ENCODE results near the gene PEX19.
"Not testable (repeated sequence)": the region's sequence is repeated elsewhere in the genome, so short reads cannot be mapped to it uniquely, and the experiment has no call there.

PEX19 gene, protein sequence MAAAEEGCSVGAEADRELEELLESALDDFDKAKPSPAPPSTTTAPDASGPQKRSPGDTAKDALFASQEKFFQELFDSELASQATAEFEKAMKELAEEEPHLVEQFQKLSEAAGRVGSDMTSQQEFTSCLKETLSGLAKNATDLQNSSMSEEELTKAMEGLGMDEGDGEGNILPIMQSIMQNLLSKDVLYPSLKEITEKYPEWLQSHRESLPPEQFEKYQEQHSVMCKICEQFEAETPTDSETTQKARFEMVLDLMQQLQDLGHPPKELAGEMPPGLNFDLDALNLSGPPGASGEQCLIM

GRCh38 chr1:160284782-160285344 is at the start of gene PEX19:
PEX19 (minus strand) TSS chr1:160285133; CDS start chr1:160285124, 9 bp downstream.
- DNase-seq = peak; percentile 93

- DNase-seq = no peak
Observed at GRCh38 chr1:160332516-160332915, 47.6 kb upstream of the PEX19 start.

GRCh38 chr1:160330119-160330518 is 45.2 kb upstream of the PEX19 start:
- no peak for DNase-seq

GRCh38 chr1:160328184-160328583 is 43.3 kb upstream of the PEX19 start:
- DNase-seq = no peak

- no peak for DNase-seq
Observed at GRCh38 chr1:160326418-160326817, 41.5 kb upstream of the PEX19 start.

DNA sequence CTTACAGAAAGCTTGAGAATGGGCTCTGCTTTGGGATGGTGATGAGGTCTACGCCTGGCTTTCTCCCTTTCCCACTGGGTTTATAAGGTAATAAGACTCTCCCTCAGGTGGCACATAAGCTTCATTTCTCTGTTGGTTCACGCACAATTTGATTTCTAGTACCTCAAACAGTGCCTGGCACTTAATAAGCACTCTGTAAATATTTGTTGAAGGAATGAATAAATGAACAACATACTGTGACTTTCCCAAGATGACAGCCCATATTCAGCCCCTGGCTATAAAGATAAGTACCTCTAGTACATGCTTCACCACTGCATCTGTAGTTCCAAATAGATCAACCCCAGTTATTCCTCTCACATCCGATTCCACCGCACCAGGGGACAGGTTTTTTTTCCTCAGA is 40.3 kb upstream of the PEX19 start:
- DNase-seq = no peak

DNA sequence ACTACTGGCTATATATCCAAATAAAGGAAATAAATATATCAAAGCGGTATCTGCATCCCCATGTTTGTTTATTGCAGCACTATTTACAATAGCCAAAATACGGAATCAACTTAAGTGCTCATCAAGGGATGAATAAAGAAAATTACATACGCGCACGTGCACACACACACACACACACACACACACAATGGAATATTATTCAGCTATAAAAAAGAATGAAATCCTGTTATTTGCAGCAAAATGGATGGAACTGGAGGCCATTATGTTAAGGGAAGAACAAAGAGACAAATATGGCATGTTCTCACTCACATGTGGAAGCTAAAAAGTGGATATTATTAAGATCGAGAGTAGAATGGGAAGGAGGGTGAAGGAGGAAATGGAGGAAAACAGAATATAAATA is 37.9 kb upstream of the PEX19 start:
- DNase-seq = no peak

DNA sequence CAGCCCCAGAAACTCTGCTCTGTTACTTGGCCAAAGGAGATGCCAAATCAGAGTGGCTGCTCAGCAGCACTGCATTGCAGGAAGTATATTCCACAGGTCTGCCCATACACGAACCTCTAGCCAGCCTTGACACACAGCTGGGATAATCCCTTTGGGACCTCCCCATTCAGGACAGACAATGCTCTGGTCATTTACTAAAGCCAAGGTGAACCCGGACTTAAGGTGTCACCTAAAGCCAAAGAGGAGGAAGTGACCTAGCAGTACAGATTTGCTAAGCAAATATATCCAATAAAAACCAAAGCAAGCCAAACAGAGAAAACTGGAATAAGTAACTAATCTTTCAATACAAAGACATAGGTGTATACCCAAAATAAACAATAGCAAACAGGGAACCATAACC is 30.4 kb upstream of the PEX19 start:
- DNase-seq = no peak

DNA sequence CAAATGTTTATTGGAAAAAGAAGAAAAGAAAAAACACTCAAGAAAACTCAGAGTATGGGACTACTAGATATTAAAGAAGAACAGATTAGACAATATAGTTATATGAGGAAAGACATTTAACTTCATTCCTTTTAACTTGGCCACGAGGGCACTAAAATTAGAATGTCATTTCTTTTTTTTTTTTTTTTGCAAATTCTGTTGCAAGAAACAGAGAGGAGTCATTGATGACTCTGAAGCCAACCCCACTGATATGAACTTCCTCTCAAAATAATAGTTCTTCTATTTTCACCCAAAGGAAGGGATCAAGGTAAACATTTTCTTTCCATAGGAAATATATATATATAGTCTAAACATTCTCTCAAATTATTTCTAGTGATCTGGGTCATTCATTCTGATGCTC is 24.6 kb upstream of the PEX19 start:
- DNase-seq = no peak

GRCh38 chr1:160309185-160309557 is 24.2 kb upstream of the PEX19 start:
- no peak for DNase-seq

DNA sequence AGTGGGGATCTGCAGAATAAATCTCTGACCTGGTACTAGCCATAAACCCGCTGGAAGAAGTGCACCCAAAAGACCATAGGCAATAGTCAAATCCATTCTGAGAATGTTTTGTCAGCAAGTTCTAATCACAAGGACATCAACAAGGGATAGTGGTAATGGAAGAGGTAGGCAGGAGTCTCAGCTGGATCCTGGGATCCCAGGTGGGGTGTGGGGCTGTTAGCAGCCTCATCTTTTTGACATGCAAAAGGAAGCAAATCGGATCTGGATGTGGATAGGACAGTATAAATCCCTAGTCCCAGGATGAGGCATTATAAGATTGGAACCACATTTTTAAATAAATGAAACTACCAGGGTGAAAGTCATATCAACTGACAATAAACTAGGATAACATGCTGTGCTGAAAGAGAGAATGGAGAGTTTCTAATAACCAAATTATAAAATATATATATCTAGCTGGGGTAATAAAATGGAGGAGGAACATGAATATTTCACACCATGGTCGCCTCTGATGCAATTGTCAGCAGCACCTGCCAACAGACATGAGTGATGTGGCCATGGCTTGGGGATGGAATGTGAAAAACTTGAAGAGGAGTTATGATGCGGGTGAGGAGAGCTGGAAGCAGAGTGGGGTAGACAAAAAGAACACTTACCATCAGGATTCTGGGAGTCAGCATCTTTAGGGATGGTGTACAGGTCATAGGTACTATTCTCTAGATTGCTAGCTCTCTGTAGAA is 23.7 kb upstream of the PEX19 start:
- no peak for DNase-seq

DNA sequence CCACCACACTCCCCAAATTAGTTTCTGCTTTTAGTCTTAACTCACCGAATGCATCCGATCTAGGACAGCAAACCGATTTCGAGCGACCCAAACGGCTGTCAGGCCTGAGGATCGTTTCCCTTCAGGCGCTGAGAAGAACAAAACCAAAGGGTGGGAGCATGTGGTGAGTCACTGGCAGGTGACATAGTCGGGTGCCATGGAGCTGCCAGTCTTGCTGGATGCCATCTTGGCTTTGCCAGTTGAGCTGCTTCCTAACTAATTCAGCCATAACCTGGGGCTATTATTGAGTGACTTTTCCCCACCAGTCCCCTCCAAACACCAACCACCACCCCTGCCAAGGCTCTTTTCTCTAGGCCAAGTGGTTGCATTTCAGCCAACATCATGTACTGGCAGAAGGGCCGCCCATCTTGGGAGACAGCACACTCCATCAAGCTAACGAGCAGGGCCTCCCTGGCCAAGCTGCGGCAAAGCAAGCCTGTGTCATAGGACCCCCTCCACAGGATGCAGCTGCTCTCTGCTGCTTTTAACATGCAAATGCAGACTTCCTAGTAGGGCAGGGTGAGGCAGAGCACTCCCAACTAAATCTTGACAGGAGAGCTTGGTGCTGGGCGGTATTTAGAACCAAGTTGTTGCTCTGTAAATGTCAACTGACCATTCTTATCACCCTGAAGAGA is 22.3 kb upstream of the PEX19 start:
- no peak for DNase-seq

DNA sequence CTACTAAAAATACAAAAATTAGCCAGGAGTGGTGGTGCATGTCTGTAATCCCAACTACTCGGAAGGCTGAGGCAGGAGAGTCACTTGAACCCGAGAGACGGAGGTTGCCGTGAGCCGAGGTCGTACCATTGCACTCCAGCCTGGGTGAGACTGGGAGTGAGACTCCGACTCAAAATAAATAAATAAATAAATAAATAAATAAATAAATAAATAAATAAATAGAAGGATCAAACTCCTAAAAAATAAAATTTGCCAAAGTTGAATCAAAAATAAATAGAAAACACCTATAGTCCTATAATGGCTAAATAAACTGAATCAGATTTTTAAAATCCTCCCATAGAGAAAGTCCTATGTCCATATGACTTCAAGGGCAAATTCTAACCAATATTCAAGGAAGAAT is 15.2 kb upstream of the PEX19 start:
- no peak for DNase-seq

- DNase-seq = no peak
Observed at GRCh38 chr1:160296036-160296435, 11.1 kb upstream of the PEX19 start.

DNA sequence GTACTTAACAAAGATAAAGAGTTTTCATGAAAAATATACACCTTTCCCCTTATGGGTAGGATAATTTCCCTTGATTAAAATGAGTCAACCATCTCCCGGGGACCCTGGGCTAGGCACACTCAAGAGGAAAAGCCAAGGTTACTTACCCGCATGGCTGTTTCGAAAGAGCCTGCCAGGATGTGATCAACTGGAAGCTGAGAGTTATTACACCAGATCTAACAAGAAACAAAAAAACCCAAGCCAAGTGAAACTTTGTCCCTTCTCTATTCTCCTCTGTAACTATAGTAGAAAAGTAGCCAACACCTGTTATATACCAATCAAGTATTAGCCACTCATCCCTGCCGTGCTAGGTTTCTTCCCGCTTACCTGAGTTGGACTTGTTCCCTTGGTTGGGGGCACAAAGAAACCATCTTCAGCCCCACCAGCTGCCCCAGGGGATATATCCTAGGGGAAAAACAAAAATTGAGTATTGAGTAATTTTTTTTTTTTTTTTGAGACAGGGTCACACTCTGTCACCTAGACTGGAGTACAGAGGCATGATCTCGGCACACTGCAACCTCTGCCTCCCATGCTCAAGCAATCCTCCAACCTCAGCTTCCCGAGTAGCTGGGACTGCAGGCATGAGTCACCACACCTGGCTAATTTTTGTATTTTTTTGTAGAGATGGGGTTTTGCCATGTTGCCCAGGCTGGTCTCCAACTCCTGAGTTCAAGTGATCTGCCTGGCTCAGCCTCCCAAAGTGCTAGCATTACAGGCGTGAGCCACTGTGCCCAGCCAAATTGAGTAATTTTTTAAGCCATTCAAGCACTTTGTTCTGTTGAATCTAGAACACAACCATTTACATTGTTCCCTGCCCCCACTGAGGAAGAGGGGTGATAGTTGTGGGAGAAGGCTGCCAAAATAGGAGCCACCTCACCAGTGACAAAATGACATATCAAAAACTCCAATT is 8.4 kb upstream of the PEX19 start:
- DNase-seq = no peak

DNA sequence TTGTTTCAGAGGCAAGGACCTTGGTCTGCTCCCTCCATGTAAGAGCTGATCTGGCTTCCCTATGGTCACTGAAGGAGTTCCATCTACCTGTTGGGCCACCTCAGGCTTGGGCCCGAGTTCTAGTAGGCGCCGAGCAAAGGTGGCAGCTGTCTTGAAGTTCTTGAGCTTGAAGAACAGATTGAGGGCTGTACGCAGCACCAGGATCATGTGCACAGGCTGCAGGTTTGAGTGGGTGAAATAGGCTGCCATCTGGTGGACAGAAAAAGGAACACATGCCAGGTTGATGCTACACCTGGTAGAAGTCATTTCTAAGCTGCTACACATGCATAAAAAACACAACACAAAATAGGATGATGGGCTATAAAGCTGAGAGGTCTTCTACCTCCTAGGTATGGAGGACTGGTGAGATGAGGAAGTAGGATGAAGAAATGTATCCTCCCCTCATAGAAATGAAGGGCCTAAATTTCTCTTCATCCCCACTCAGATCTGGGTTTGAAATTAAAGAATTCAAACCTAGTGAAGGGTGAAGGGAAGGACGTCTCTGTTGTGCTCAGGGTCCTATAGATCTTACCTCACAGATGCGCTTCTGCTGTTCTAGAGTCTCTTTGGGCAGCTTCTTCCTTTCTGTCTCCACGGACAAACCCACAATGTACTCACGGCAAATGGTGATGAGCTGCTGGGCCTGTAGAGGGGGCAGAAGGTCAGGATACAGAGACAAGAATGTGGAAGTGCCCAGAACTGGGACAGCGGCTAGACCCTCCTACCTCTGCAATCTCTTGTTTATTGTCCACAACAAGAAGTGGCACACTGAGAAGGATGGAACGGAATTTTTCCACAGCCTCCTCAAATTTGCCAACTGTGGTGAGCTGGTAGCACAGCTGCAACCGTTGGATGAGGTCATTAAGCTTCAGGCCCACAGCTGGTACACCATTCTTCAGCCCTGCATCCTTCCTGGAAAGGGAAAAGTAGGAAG is 6.6 kb upstream of the PEX19 start:
- peak; percentile 67 for DNase-seq

DNA sequence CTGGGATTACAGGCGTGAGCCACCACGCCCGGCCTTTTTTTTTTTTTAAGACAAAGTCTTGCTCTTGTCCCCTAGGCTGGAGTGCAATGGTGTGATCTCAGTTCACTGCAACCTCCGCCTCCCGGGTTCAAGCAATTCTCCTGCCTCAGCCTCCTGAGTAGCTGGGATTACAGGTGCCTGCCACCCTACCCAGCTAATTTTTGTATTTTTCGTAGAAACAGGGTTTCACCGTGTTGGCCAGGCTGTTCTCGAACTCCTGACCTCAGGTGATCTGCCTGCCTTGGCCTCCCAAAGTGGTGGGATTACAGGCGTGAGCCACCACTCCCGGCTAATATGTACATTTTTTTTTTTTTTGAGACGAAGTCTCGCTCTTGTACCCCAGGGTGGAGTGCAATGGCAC is 2.8 kb upstream of the PEX19 start:
- DNase-seq = not testable (repeated sequence)

- DNase-seq = no peak
Observed at GRCh38 chr1:160285506-160285905, 573 bp upstream of the PEX19 start.

DNA sequence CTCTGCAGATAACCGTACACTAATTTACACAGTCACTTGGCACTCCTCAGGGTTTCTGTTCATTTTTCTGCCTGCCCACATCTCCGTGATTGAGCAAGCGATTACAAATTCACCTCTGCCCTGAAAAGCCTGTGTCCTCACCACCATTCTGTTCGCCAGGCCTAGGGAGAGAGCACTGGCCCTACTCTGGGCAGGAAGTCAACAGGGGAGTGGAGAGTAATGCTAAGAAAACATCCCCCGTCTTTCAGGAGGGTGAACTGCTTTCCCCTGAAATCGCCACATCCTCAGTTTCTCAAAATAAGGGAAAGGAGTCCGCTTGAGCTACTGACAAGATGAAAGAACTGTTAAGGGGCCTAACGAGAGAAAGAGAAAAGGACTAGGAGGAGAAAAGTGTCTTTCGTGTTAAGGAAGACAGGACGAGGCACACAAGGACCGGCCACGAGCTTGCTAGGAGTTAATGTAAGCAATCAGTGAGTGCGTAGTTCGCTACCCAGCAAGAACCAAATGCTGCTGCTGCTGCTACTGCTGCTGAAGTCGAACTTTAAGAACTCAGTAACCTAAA is 632 bp downstream of the PEX19 start:
- no peak for DNase-seq

DNA sequence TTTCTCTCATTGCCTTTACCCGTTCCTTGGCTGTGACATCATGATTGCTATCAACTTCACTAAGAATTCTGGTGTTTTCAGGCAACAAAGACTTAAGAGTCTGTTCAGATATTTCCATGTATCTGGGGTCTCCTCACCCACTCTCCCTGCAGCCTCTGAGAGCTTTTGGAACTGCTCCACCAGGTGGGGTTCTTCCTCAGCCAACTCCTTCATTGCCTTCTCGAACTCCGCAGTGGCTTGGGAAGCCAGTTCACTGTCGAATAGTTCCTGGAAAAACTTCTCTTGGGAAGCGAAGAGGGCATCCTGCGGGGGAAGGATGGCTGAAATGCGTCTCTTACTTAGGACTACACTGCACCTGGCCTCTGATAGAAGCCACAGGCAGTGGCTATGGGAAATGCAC is 2.1 kb downstream of the PEX19 start:
- no peak for DNase-seq

DNA sequence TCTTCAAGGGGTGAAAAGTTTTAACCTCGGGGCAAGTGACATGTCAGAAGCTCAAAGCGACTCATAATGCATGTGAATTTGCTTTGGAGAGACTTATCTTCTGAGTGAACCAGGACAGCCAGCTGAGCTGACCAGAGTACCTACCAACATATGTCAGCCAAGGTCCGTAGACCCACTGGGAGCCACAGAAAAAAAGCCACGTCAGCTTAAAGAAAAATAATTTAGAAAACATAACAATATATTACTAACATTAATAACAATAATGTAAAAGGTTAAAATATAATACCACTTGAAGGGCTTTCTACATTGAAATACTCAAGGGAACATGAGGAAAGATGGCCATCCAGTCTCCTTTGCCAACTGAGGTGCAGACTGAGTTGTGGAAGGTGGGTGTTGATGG is 6.9 kb downstream of the PEX19 start:
- DNase-seq = no peak

Data from activated gamma-delta T cell treated with Interleukin-2 at 50 U/mL for 16 hours (primary cell).